B cell (primary cell): Measurements from ENCODE around the gene PRRG2. TPM values are rescaled to one million over a fixed set of nuclear protein-coding genes. Genes with fewer than 3 reads are reported as not detected.

Source experiments
- ATAC-seq: fragments of 200-7000 bp; cut with Tn5 transposase; one replicate; pipeline ENCODE4 v1.10.0; 2021; ENCODE audit warnings: low read depth, mild to moderate bottlenecking, moderate number of reproducible peaks, moderate library complexity
- CTCF ChIA-PET: fragments of 350-600 bp; sonication (Branson Sonifier 250); formaldehyde crosslinking; loops from one replicate; lab custom pipeline; 2021; ENCODE audit warnings: antibody characterized with exemption, inconsistent platforms; lab: Charles Lee
- POLR2A ChIA-PET: fragments of 350-600 bp; sonication (Branson Sonifier 250); formaldehyde crosslinking; loops from one replicate; lab custom pipeline; 2021; ENCODE audit warnings: antibody characterized with exemption; lab: Charles Lee
- DNase-seq: peaks from one replicate; pipeline ENCODE4 v3.0.0; 2013
- H2AFZ ChIP-seq: 2 replicates; pipeline ENCODE4 v1.6.1; 2012; ENCODE audit warnings: mild to moderate bottlenecking, low read depth, low read length; ENCODE audit not compliant: insufficient read depth, poor library complexity, severe bottlenecking
- H3K27ac ChIP-seq, 2 donors: 1 replicate in 1 of 2; 2 replicates in 1 of 2; pipeline ENCODE4 v1.5.1; 2012 to 2013; ENCODE audit warnings: low read length in 2 of 2, mild to moderate bottlenecking in 2 of 2, moderate library complexity in 1 of 2
- H3K27me3 ChIP-seq, 4 experiments: fragments of 200-600 bp in 1 of 4; sonication (generic) in 1 of 4; replicated peaks in 1 of 4; 1 replicate in 2 of 4; 2 replicates in 2 of 4; pipeline versions ENCODE4 v1.6.1 to v1.7.0; 2013 to 2016; ENCODE audit warnings: low read length in 3 of 4, mild to moderate bottlenecking in 2 of 4, mixed read lengths in 1 of 4, moderate library complexity in 1 of 4; ENCODE audit not compliant: insufficient read depth in 4 of 4, control insufficient read depth in 3 of 4; ENCODE audit errors: control extremely low read depth in 1 of 4
- H3K36me3 ChIP-seq, 2 experiments: replicated peaks in 1 of 2; 1 replicate in 1 of 2; 2 replicates in 1 of 2; pipeline versions ENCODE4 v1.6.1 to v1.7.1; 2013; ENCODE audit warnings: low read length in 1 of 2; ENCODE audit not compliant: insufficient read depth in 2 of 2, control insufficient read depth in 1 of 2; ENCODE audit errors: control extremely low read depth in 1 of 2, extremely low read depth in 1 of 2
- H3K4me1 ChIP-seq, 2 donors: fragments of 200-600 bp in 1 of 2; sonication (generic) in 1 of 2; 1 replicate in 1 of 2; 2 replicates in 1 of 2; pipeline versions ENCODE4 v1.5.1 to v1.6.1; 2013 to 2017; ENCODE audit warnings: low read length in 2 of 2; ENCODE audit not compliant: control insufficient read depth in 2 of 2, insufficient read depth in 2 of 2
- H3K4me2 ChIP-seq: replicated peaks from 2 replicates; pipeline ENCODE3; 2012; ENCODE audit warnings: mild to moderate bottlenecking, low read depth, low read length; ENCODE audit not compliant: poor library complexity, severe bottlenecking
- H3K4me3 ChIP-seq, 5 experiments: fragments of 200-600 bp in 1 of 5; sonication (generic) in 1 of 5; 1 replicate in 3 of 5; 2 replicates in 2 of 5; pipeline versions ENCODE4 v1.5.1 to v1.7.0; 2011 to 2016; ENCODE audit warnings: low read length in 4 of 5, mild to moderate bottlenecking in 4 of 5, low read depth in 2 of 5, control low read depth in 1 of 5, moderate library complexity in 1 of 5; ENCODE audit not compliant: insufficient read depth in 1 of 5; ENCODE audit errors: control extremely low read depth in 1 of 5, extremely low read depth in 1 of 5
- H3K79me2 ChIP-seq: fragments of 200-600 bp; sonication (generic); one replicate; pipeline ENCODE4 v1.6.0; 2016; ENCODE audit warnings: low read length; ENCODE audit not compliant: control insufficient read depth, insufficient read depth
- H3K9ac ChIP-seq: fragments of 200-600 bp; sonication (generic); 2 replicates; pipeline ENCODE4 v1.6.1; 2017; ENCODE audit warnings: mild to moderate bottlenecking, low read length, moderate library complexity
- H3K9me3 ChIP-seq, 3 donors: one replicate each; pipeline versions ENCODE4 v1.6.1 to v1.7.1; 2013; ENCODE audit warnings: low read length in 2 of 3; ENCODE audit not compliant: control insufficient read depth in 2 of 3, insufficient read depth in 1 of 3; ENCODE audit errors: control extremely low read depth in 1 of 3
- H4K20me1 ChIP-seq: 2 replicates; pipeline ENCODE4 v1.6.0; 2012; ENCODE audit warnings: mild to moderate bottlenecking, low read length; ENCODE audit not compliant: insufficient read depth, control insufficient read depth, poor library complexity, severe bottlenecking
- H3K27ac Mint-ChIP-seq: one replicate; pipeline ENCODE4 v1.8.0; 2021; ENCODE audit warnings: mixed read lengths
- H3K27me3 Mint-ChIP-seq: one replicate; pipeline ENCODE4 v1.8.0; 2021; ENCODE audit warnings: mixed read lengths
- H3K4me1 Mint-ChIP-seq: one replicate; pipeline ENCODE4 v1.8.0; 2021; ENCODE audit warnings: mixed read lengths
- H3K4me3 Mint-ChIP-seq: one replicate; pipeline ENCODE4 v1.8.0; 2021; ENCODE audit warnings: mixed read lengths
- H3K9me3 Mint-ChIP-seq: one replicate; pipeline ENCODE4 v1.8.0; 2022; ENCODE audit warnings: mixed read lengths; ENCODE audit not compliant: insufficient read depth
- EZH2 ChIP-seq: IDR thresholded peaks from 2 replicates; pipeline ENCODE4 v1.6.1; 2012; ENCODE audit warnings: borderline replicate concordance, low read depth, mild to moderate bottlenecking, moderate library complexity, low read length; ENCODE audit not compliant: insufficient read depth, poor library complexity, severe bottlenecking
- WGBS: methylation state at CpG from one replicate; pipeline ENCODE4 v1.1.5; 2013; ENCODE audit warnings: missing lambda C conversion rate; ENCODE audit not compliant: insufficient coverage; 5-methylcytosine and 5-hydroxymethylcytosine counted together
- intact Hi-C: fragments of 100-400 bp; cut with micrococcal nuclease; formaldehyde crosslinking; loops from one replicate; pipeline ENCODE4 v1.10.0; 2022
- polyA plus RNA-seq: library from polyadenylated mRNA; depleted of rRNA; stranded (reverse); fragments of >200 nt; gene quantifications from 2 replicates; pipeline ENCODE4 v1.2.3, GENCODE V29; 2012
- total RNA-seq, 2 donors: library from RNA; stranded (reverse); fragments of 120-200 nt in 1 of 2; gene quantifications; 1 replicate in 1 of 2; 2 replicates in 1 of 2; pipeline versions ENCODE4 v1.2.3 to v1.2.4, GENCODE V29; 2013 to 2022
- TF ChIP-seq, protein P1 (sequence below): fragments of 200-600 bp; IDR thresholded peaks from one replicate; pipeline ENCODE4 v1.8.0; 2022; ENCODE audit warnings: antibody characterized with exemption, mild to moderate bottlenecking

PRRG2 gene
- total and polyA plus RNA-seq, 2 donors (not counting 1 experiment from before 2014, with no cell fraction given) = 1.1 to 4.4 TPM

GRCh38 chr19:49594993-49595818 is 14.1 kb downstream of the PRRG2 start:
- H3K9ac ChIP-seq = no peak overlapping the region
- Mint-ChIP-seq H3K4me3 (no peak overlapping the region), H3K27ac (no peak overlapping the region), H3K27me3 (no peaks in the 10 kb centered on the region), H3K9me3 (no peaks in the 10 kb centered on the region), H3K4me1 (peaks cover 22% of the 10 kb centered on the region)
- no peaks in the 10 kb centered on the region for H3K27me3 ChIP-seq
- TF ChIP-seq, protein P1, sequence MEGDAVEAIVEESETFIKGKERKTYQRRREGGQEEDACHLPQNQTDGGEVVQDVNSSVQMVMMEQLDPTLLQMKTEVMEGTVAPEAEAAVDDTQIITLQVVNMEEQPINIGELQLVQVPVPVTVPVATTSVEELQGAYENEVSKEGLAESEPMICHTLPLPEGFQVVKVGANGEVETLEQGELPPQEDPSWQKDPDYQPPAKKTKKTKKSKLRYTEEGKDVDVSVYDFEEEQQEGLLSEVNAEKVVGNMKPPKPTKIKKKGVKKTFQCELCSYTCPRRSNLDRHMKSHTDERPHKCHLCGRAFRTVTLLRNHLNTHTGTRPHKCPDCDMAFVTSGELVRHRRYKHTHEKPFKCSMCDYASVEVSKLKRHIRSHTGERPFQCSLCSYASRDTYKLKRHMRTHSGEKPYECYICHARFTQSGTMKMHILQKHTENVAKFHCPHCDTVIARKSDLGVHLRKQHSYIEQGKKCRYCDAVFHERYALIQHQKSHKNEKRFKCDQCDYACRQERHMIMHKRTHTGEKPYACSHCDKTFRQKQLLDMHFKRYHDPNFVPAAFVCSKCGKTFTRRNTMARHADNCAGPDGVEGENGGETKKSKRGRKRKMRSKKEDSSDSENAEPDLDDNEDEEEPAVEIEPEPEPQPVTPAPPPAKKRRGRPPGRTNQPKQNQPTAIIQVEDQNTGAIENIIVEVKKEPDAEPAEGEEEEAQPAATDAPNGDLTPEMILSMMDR = no peak
- no peak for TF ChIP-seq EZH2
- ATAC-seq (no peak), DNase-seq (no peak)
- H3K4me2 ChIP-seq = no peak overlapping the region
- H2AFZ ChIP-seq = no peak overlapping the region
- 90% methylated on average over 16 of the region's 35 CpGs for WGBS
- peaks cover 83% of the 10 kb centered on the region for H3K79me2 ChIP-seq
- H3K4me1 ChIP-seq = peaks cover 16 to 21% of the 10 kb centered on the region in 2 donors
- H3K27ac ChIP-seq = no peak overlapping the region
- peaks cover 84% of the 10 kb centered on the region for H4K20me1 ChIP-seq
- H3K36me3 ChIP-seq = peaks cover 0 to 37% of the 10 kb centered on the region in 2 experiments
- H3K4me3 ChIP-seq = no peak overlapping the region
- POLR2A ChIA-PET = interaction anchor here (0.5 to 0.8 kb wide), 2 partner anchors 43 to 47 kb away, joined by 3 to 4 read pairs; partner anchors contain the start of gene SCAF1
- intact Hi-C loops = loop anchor here (5.0 kb wide), 1 partner anchor 1338 kb away; the partner anchor contains the start of gene CARD8
- no peaks in the 10 kb centered on the region for H3K9me3 ChIP-seq
- CTCF ChIA-PET = interaction anchor here (0.6 kb wide), 1 partner anchor 12 kb away, joined by 3 read pairs; no protein-coding TSS in a partner anchor
